Loucy (cell line): Measurements from ENCODE around the gene TMEM248.

Experiments
- H2AFZ ChIP-seq: fragments of 200-600 bp; sonication (generic); 2 replicates; pipeline ENCODE4 v1.6.0; 2016; ENCODE audit warnings: antibody characterized with exemption, mild to moderate bottlenecking, low read length, moderate library complexity
- H3F3A ChIP-seq: fragments of 200-600 bp; 2 replicates; pipeline ENCODE4 v1.6.0; 2016; ENCODE audit warnings: antibody characterized with exemption, low read depth, mild to moderate bottlenecking
- H3K27me3 ChIP-seq: fragments of 200-600 bp; sonication (generic); 2 replicates; pipeline ENCODE4 v1.6.1; 2014; ENCODE audit warnings: low read length, mild to moderate bottlenecking; ENCODE audit not compliant: insufficient read depth, poor library complexity, severe bottlenecking
- H3K36me3 ChIP-seq: fragments of 200-600 bp; sonication (generic); 2 replicates; pipeline ENCODE4 v1.6.1; 2016; ENCODE audit warnings: low read length; ENCODE audit not compliant: insufficient read depth
- H3K4me1 ChIP-seq: fragments of 200-600 bp; sonication (generic); 2 replicates; pipeline ENCODE4 v1.5.1; 2014; ENCODE audit warnings: low read length, mild to moderate bottlenecking; ENCODE audit not compliant: insufficient read depth, poor library complexity, severe bottlenecking
- H3K4me2 ChIP-seq: fragments of 200-600 bp; sonication (generic); 2 replicates; pipeline ENCODE4 v1.6.0; 2014; ENCODE audit warnings: antibody characterized with exemption, low read length, low read depth, mild to moderate bottlenecking; ENCODE audit not compliant: poor library complexity, severe bottlenecking
- H3K4me3 ChIP-seq: fragments of 200-600 bp; sonication (generic); 2 replicates; pipeline ENCODE4 v1.5.1; 2014; ENCODE audit warnings: low read length, mild to moderate bottlenecking, mixed read lengths; ENCODE audit not compliant: poor library complexity, severe bottlenecking
- H3K79me2 ChIP-seq: fragments of 200-600 bp; sonication (generic); 2 replicates; pipeline ENCODE4 v1.6.1; 2014; ENCODE audit warnings: low read length; ENCODE audit not compliant: insufficient read depth
- H3K9ac ChIP-seq: fragments of 200-600 bp; sonication (generic); 2 replicates; pipeline ENCODE4 v1.6.0; 2014; ENCODE audit warnings: mild to moderate bottlenecking, low read depth, low read length, moderate library complexity; ENCODE audit not compliant: poor library complexity, severe bottlenecking
- H3K9me2 ChIP-seq: fragments of 200-600 bp; sonication (generic); replicated peaks from 2 replicates; pipeline ENCODE4 v1.6.1; 2016; ENCODE audit warnings: low read depth, low read length, mixed read lengths
- H3K9me3 ChIP-seq: fragments of 200-600 bp; sonication (generic); 2 replicates; pipeline ENCODE4 v1.6.1; 2014; ENCODE audit warnings: mild to moderate bottlenecking, antibody characterized with exemption, low read length, low read depth; ENCODE audit not compliant: insufficient read depth
- H4K20me1 ChIP-seq: fragments of 200-600 bp; sonication (generic); 2 replicates; pipeline ENCODE4 v1.6.0; 2014; ENCODE audit warnings: antibody characterized with exemption, low read length, mild to moderate bottlenecking; ENCODE audit not compliant: insufficient read depth, poor library complexity, severe bottlenecking
- CTCF ChIP-seq: fragments of 200-600 bp; sonication (generic); conservative IDR thresholded peaks from 2 replicates; pipeline ENCODE4 v1.5.1; 2014; ENCODE audit warnings: mild to moderate bottlenecking, antibody characterized with exemption, low read length
- EZH2phosphoT487 ChIP-seq: fragments of 200-600 bp; IDR thresholded peaks from 2 replicates; pipeline ENCODE4 v1.6.1; 2018; ENCODE audit warnings: antibody characterized with exemption, mild to moderate bottlenecking, moderate library complexity, borderline replicate concordance

The TMEM248 gene

DNA sequence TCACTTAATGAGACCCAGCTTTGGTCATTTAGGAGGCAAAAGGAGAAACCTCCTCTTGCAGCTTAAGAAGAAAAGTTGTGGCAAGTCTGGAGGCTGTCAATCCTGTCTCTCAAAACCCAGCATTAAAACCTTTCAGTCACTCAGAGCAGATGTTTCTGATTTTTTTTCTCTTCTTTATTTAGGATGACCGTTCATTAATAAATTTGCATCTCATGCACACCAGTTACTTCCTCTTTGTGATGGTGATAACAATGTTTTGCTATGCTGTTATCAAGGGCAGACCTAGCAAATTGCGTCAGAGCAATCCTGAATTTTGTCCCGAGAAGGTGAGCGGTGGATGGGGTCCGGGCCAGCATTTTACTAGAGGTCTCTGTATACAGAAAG lies 32.0 kb downstream of the TMEM248 start:
- H2AFZ ChIP-seq: no peak overlapping the region
- H3K4me2 ChIP-seq: no peak overlapping the region
- H4K20me1 ChIP-seq: no peaks in the 10 kb centered on the region
- H3K4me1 ChIP-seq: no peaks in the 10 kb centered on the region
- H3K27me3 ChIP-seq: no peaks in the 10 kb centered on the region
- H3K9ac ChIP-seq: no peak overlapping the region
- H3K79me2 ChIP-seq: no peaks in the 10 kb centered on the region
- no peaks in the 10 kb centered on the region for H3F3A ChIP-seq
- no peak for TF ChIP-seq EZH2phosphoT487
- TF ChIP-seq CTCF: no peak
- no peak overlapping the region for H3K4me3 ChIP-seq
- H3K36me3 ChIP-seq: peaks cover 93% of the 10 kb centered on the region
- H3K9me3 ChIP-seq: no peaks in the 10 kb centered on the region
- H3K9me2 ChIP-seq: no peaks in the 10 kb centered on the region

- no peak for TF ChIP-seq CTCF
- no peak for TF ChIP-seq EZH2phosphoT487
- H3K79me2 ChIP-seq: no peaks in the 10 kb centered on the region
- peaks cover 54% of the 10 kb centered on the region for H3K36me3 ChIP-seq
These were observed 36.7 kb downstream of the TMEM248 start for GRCh38 chr7:66957595-66958290.

DNA sequence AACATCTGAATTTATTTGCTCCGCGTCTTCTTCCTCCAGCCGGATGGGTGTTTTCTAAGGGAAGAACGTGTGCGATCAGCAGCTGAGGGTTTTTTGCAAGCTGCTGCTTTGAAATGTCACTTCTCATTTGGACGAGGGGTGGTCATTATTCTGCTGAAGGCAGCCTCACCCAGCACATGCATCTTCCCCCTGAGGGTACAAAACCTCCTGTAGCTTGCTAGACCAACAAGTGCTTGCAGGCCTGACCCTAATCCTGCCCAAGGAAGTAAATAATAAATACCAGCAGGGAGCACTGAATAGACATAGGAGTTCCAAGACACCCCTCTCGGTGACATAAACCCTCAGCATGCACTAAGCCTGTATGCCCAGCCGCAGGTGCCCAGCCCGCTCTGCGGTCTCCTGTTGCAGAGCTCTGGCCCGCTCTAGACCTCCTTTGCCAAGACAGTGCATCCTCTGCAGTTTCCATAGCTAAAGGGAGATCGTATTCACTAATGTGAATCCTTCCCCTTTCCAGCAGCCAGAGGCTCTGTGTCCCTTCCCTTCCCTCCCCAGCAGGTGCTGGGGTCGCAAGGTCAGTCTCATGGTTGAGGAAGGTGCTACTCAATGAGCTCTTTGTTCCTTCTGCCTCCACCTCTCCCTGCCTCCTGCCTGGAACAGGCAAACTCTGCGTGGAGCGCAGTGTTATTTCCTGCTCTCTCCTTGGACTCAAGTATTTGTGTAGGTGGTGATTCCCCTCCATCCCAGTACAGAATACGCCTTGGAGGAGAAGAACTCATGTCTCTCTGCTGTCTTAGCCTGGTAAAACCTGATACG lies 37.7 kb downstream of the TMEM248 start:
- Histone ChIP-seq H2AFZ (no peak overlapping the region), H3K9me2 (no peaks in the 10 kb centered on the region), H3F3A (no peaks in the 10 kb centered on the region), H3K27me3 (no peaks in the 10 kb centered on the region), H3K36me3 (peaks cover 44% of the 10 kb centered on the region), H3K4me3 (no peak overlapping the region), H3K9ac (no peak overlapping the region), H3K9me3 (no peaks in the 10 kb centered on the region), H3K79me2 (no peaks in the 10 kb centered on the region), H3K4me2 (no peak overlapping the region), H4K20me1 (no peaks in the 10 kb centered on the region), H3K4me1 (no peaks in the 10 kb centered on the region)
- TF ChIP-seq CTCF: no peak
- TF ChIP-seq EZH2phosphoT487: no peak

More at GRCh38 chr7:66957595-66958290, 36.7 kb downstream of the TMEM248 start:
- H3K4me1 ChIP-seq: no peaks in the 10 kb centered on the region
- H3K4me3 ChIP-seq: no peak overlapping the region
- H4K20me1 ChIP-seq: no peaks in the 10 kb centered on the region
- H3K27me3 ChIP-seq: no peaks in the 10 kb centered on the region
- no peak overlapping the region for H3K9ac ChIP-seq
- no peaks in the 10 kb centered on the region for H3K9me2 ChIP-seq
- no peaks in the 10 kb centered on the region for H3F3A ChIP-seq
- no peak overlapping the region for H2AFZ ChIP-seq
- no peaks in the 10 kb centered on the region for H3K9me3 ChIP-seq
- no peak overlapping the region for H3K4me2 ChIP-seq
